Esophagus muscularis mucosa (tissue), 4 donors: Measurements from ENCODE around the gene KCTD11. TPM values are rescaled to one million over a fixed set of nuclear protein-coding genes. Genes with fewer than 3 reads are reported as not detected.

ENCODE experiments used
- DNase-seq: peaks from one replicate; pipeline ENCODE4 v3.0.0-alpha.2; 2017; ENCODE audit errors: extremely low spot score
- H3K27ac ChIP-seq, 4 donors: fragments of 200-600 bp; sonication (generic); replicated peaks in 1 of 4; 1 replicate in 3 of 4; 2 replicates in 1 of 4; pipeline ENCODE4 v1.5.1; 2016 to 2019; ENCODE audit warnings: mild to moderate bottlenecking in 1 of 4
- H3K27me3 ChIP-seq, 4 donors: fragments of 200-600 bp; sonication (generic); one replicate each; pipeline versions ENCODE4 v1.5.1 to v1.6.0; 2016 to 2019
- H3K36me3 ChIP-seq, 4 donors: fragments of 200-600 bp; sonication (generic); one replicate each; pipeline ENCODE4 v1.5.1; 2016 to 2019
- H3K4me1 ChIP-seq, 4 donors: fragments of 200-600 bp; sonication (generic); one replicate each; pipeline ENCODE4 v1.5.1; 2016 to 2019
- H3K4me3 ChIP-seq, 4 donors: fragments of 200-600 bp; sonication (generic); 1 replicate in 2 of 4; 2 replicates in 2 of 4; pipeline ENCODE4 v1.5.1; 2016 to 2019; ENCODE audit warnings: mild to moderate bottlenecking in 4 of 4, moderate library complexity in 1 of 4
- H3K9me3 ChIP-seq, 4 donors: fragments of 200-600 bp; sonication (generic); 1 replicate in 3 of 4; 2 replicates in 1 of 4; pipeline ENCODE4 v1.5.1; 2016 to 2019
- CTCF ChIP-seq, 3 experiments: fragments of 200-600 bp in 2 of 3; fragments of 450-650 bp in 1 of 3; sonication (generic) in 2 of 3; IDR thresholded peaks; one replicate each; pipeline ENCODE4 v1.5.1; 2017 to 2019; ENCODE audit warnings: antibody characterized with exemption in 3 of 3, mild to moderate bottlenecking in 2 of 3, moderate library complexity in 1 of 3
- EP300 ChIP-seq: sonication (generic); formaldehyde crosslinking; IDR thresholded peaks from one replicate; pipeline ENCODE4 v1.6.1; 2017; ENCODE audit warnings: antibody characterized with exemption
- POLR2A ChIP-seq: fragments of 450-650 bp; IDR thresholded peaks from one replicate; pipeline ENCODE4 v1.6.1; 2017; ENCODE audit warnings: antibody characterized with exemption, moderate library complexity, mild to moderate bottlenecking, low read depth
- POLR2AphosphoS5 ChIP-seq, 2 donors: sonication (generic); formaldehyde crosslinking; IDR thresholded peaks; one replicate each; pipeline ENCODE4 v1.6.1; 2017; ENCODE audit warnings: antibody characterized with exemption in 2 of 2
- WGBS: methylation state at CpG from one replicate; pipeline ENCODE4 v1.1.5; 2018; 5-methylcytosine and 5-hydroxymethylcytosine counted together
- intact Hi-C: fragments of 100-400 bp; cut with DNase I; formaldehyde crosslinking; loops from one replicate; pipeline ENCODE4 v1.15.1; 2023
- total RNA-seq, 4 donors: library from RNA; depleted of rRNA; stranded (reverse); fragments of >200 nt; gene quantifications; one replicate each; pipeline versions ENCODE4 v1.1.0 to v1.2.1, GENCODE V29; 2016

The KCTD11 gene
- total RNA-seq, 4 donors from 2014 or later = 9.1 to 18.2 (median 13.3) TPM

- Histone ChIP-seq H3K4me1 (peaks cover 47 to 63% (median 56%) of the 10 kb centered on the region in 4 donors), H3K27me3 (no peaks in the 10 kb centered on the region), H3K9me3 (no peaks in the 10 kb centered on the region), H3K27ac (peak overlapping the region; percentile 95 to 100 (median 100)), H3K4me3 (peak overlapping the region; percentile 95 to 100 (median 96)), H3K36me3 (peaks cover 38 to 45% (median 44%) of the 10 kb centered on the region in 4 donors)
- 4% methylated on average over 11 of the region's 14 CpGs for WGBS
- TF ChIP-seq CTCF (IDR thresholded peaks at IDR 0.05) = no peak
- no peak for TF ChIP-seq POLR2A
- TF ChIP-seq POLR2AphosphoS5 (IDR thresholded peaks at IDR 0.05) = peak; percentile 64 to 83
- TF ChIP-seq EP300 = no peak
- no peak for DNase-seq
- intact Hi-C loops = no loop called here
Measured at GRCh38 chr17:7308625-7309433, 43.1 kb upstream of the KCTD11 start.

- WGBS = 89% methylated on average over 12 of the region's 12 CpGs
- Histone ChIP-seq H3K36me3 (peaks cover 38 to 50% (median 47%) of the 10 kb centered on the region in 4 donors), H3K9me3 (no peaks in the 10 kb centered on the region), H3K27ac (peak overlapping the region; percentile 95 to 100 (median 100)), H3K4me3 (peak overlapping the region in 1 of 4 donors; percentile 98), H3K4me1 (peaks cover 54 to 71% (median 64%) of the 10 kb centered on the region in 4 donors), H3K27me3 (no peaks in the 10 kb centered on the region)
- TF ChIP-seq EP300 = no peak
- no peak for TF ChIP-seq CTCF (IDR thresholded peaks at IDR 0.05)
- TF ChIP-seq POLR2AphosphoS5 (IDR thresholded peaks at IDR 0.05) = no peak
- no peak for TF ChIP-seq POLR2A
- intact Hi-C loops = no loop called here
- no peak for DNase-seq
Measured at GRCh38 chr17:7309628-7310027, 42.3 kb upstream of the KCTD11 start.

GRCh38 chr17:7311110-7311705, 40.8 kb upstream of the KCTD11 start:
- no peaks in the 10 kb centered on the region for H3K9me3 ChIP-seq
- peaks cover 38 to 55% (median 49%) of the 10 kb centered on the region in 4 donors for H3K36me3 ChIP-seq
- H3K27me3 ChIP-seq = no peaks in the 10 kb centered on the region
- intact Hi-C loops = no loop called here
- no peak overlapping the region for H3K4me3 ChIP-seq
- no peak for DNase-seq
- 89% methylated on average over 7 of the region's 7 CpGs for WGBS
- peaks cover 60 to 79% (median 71%) of the 10 kb centered on the region in 4 donors for H3K4me1 ChIP-seq
- TF ChIP-seq EP300 = no peak
- TF ChIP-seq POLR2A = no peak
- no peak for TF ChIP-seq CTCF (IDR thresholded peaks at IDR 0.05)
- no peak for TF ChIP-seq POLR2AphosphoS5 (IDR thresholded peaks at IDR 0.05)
- H3K27ac ChIP-seq = peak overlapping the region; percentile 0 to 95 (median 20)

- WGBS = 74% methylated on average over 7 of the region's 7 CpGs
Measured at GRCh38 chr17:7312432-7313087, 39.4 kb upstream of the KCTD11 start.

More at GRCh38 chr17:7312432-7313087, 39.4 kb upstream of the KCTD11 start:
- TF ChIP-seq POLR2AphosphoS5 (IDR thresholded peaks at IDR 0.05) (no peak), CTCF (IDR thresholded peaks at IDR 0.05) (no peak)
- DNase-seq = no peak
- H3K36me3 ChIP-seq = peaks cover 49 to 68% (median 58%) of the 10 kb centered on the region in 4 donors
- no peak overlapping the region for H3K4me3 ChIP-seq
- intact Hi-C loops = no loop called here
- peak overlapping the region in 3 of 4 donors; percentile 84 to 94 (median 92) for H3K27ac ChIP-seq
- H3K27me3 ChIP-seq = no peaks in the 10 kb centered on the region
- H3K9me3 ChIP-seq = no peaks in the 10 kb centered on the region
- peaks cover 56 to 76% (median 68%) of the 10 kb centered on the region in 4 donors for H3K4me1 ChIP-seq
